ENCODE measurements around the gene CDH13. TPM values are rescaled to one million over a fixed set of nuclear protein-coding genes. Genes with fewer than 3 reads are reported as not detected.

The CDH13 gene
- total RNA-seq, 1 donor from 2014 or later: 14.3 TPM

DNA sequence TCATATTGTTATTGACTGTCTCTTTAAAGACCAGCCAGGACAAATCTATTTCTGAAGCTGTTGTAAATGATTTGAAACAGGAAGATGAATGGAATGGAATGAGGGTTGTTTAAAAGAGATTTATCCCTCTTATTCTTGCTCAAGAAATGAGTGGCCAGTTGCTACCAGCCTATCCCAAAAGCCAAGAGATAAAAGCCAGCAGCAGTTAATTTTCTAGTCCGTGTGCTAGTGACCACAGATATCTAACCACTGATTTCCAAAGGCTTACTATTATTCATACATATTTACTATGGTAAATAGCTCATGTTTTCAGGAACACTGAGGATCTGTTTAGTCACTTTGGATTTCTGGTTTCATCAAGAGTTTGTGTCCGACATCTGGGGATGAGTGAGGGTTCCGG, 105.7 kb downstream of the CDH13 start:
- DNase-seq (no peak), ATAC-seq (no peak)
- Histone ChIP-seq H3K27me3 (ENCODE audit: low read depth) (no peaks in the 10 kb centered on the region), H3K9me3 (peaks cover 8% of the 10 kb centered on the region), H3K36me3 (no peaks in the 10 kb centered on the region), H3K4me3 (no peak overlapping the region), H3K27ac (no peak overlapping the region), H3K4me1 (no peaks in the 10 kb centered on the region)
- TF ChIP-seq CTCF (IDR thresholded peaks at IDR 0.05): no peak
- intact Hi-C loops (cut with DNase I): no loop called here

- H3K27ac ChIP-seq: no peak overlapping the region
- intact Hi-C loops (cut with DNase I): no loop called here
- no peak overlapping the region for H3K4me3 ChIP-seq
- TF ChIP-seq CTCF (IDR thresholded peaks at IDR 0.05): no peak
- H3K4me1 ChIP-seq: no peaks in the 10 kb centered on the region
- H3K36me3 ChIP-seq: no peaks in the 10 kb centered on the region
- ATAC-seq (peak in 1 of 2 donors; percentile 15), DNase-seq (no peak)
- H3K27me3 ChIP-seq (ENCODE audit: low read depth): no peaks in the 10 kb centered on the region
- H3K9me3 ChIP-seq: no peaks in the 10 kb centered on the region
These were observed 108.4 kb downstream of the CDH13 start for GRCh38 chr16:82735186-82735585.

DNA sequence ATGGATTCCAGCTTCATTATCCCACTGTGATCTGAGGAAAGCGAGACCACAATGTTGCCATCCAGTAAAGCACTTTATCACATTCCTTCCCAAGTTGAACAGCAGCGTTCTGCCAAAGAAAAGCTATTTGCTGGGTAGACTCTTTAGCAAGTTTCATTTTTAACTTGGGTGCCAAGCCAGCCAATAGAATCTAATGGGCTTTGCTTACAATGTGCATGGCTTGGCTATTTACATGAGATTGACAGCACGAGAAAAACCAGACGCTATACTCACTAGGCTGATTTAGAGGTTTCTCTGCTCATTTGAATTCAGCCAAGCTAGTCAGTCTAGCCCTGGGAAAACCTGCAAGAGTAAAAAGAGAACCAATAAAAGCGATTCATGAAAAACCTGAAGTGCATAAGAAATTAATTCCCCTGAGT, 108.9 kb downstream of the CDH13 start:
- TF ChIP-seq CTCF (IDR thresholded peaks at IDR 0.05): no peak
- DNase-seq (no peak), ATAC-seq (peak in 1 of 2 donors; percentile 44)
- Histone ChIP-seq H3K27ac (no peak overlapping the region), H3K36me3 (no peaks in the 10 kb centered on the region), H3K27me3 (ENCODE audit: low read depth) (no peaks in the 10 kb centered on the region), H3K9me3 (no peaks in the 10 kb centered on the region), H3K4me3 (no peak overlapping the region), H3K4me1 (no peaks in the 10 kb centered on the region)
- intact Hi-C loops (cut with DNase I): no loop called here

GRCh38 chr16:82736224-82736623, 109.5 kb downstream of the CDH13 start:
- Histone ChIP-seq H3K27me3 (ENCODE audit: low read depth) (no peaks in the 10 kb centered on the region), H3K36me3 (no peaks in the 10 kb centered on the region), H3K9me3 (no peaks in the 10 kb centered on the region), H3K27ac (no peak overlapping the region), H3K4me3 (no peak overlapping the region), H3K4me1 (no peaks in the 10 kb centered on the region)
- intact Hi-C loops (cut with DNase I): no loop called here
- ATAC-seq: no peak
- TF ChIP-seq CTCF (IDR thresholded peaks at IDR 0.05): no peak
- no peak for DNase-seq

DNA sequence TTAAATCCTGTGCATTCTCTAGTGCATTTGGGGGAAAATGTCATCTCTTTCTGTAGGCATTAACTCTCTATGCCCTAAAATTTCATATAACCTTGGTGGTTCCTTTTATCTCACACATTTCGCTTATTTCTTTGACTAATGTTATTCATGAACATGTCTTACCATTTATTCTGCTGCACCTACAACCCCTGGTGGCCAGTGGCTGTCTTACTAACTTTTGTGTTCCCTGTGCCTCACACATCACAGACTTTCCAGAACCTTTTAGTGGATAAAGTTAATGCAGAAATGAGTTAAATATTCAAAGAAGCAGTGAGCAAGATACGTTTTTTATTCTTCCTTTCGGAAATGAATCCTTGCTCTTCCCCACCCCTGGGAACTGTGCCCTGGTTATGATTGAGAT, 111.9 kb downstream of the CDH13 start:
- no peak for TF ChIP-seq CTCF (IDR thresholded peaks at IDR 0.05)
- no peak overlapping the region for H3K4me3 ChIP-seq
- H3K27ac ChIP-seq: no peak overlapping the region
- intact Hi-C loops (cut with DNase I): no loop called here
- H3K27me3 ChIP-seq (ENCODE audit: low read depth): no peaks in the 10 kb centered on the region
- DNase-seq: no peak
- H3K4me1 ChIP-seq: no peaks in the 10 kb centered on the region
- no peak for ATAC-seq
- H3K9me3 ChIP-seq: no peaks in the 10 kb centered on the region
- no peaks in the 10 kb centered on the region for H3K36me3 ChIP-seq

DNA sequence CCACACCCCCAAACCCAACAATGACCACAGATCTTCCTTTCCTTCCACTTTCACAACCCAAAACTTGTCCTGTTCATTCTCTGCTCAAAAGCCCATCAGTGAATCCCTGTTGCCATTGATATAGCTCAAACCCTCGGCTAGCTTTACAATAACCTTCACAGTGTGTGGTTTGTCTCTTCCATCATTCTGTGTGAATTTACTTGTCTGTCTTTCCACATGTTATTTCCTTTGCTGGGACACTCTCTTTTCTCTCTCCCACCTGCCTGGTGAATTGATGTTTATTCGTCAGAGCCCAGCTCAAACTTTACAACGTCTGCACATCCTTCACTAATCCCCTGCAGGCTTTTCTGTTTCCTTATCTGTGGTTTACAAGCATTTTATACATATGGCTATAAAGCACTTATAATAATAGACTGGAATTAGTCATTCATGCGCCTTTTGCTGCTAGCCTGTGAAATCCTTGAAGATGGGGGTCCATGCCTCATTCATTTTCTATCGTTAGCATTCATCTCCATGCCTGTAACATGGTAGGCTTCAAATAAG, 114.4 kb downstream of the CDH13 start:
- H3K9me3 ChIP-seq: no peaks in the 10 kb centered on the region
- no peaks in the 10 kb centered on the region for H3K4me1 ChIP-seq
- DNase-seq (no peak), ATAC-seq (no peak)
- no peaks in the 10 kb centered on the region for H3K27me3 ChIP-seq (ENCODE audit: low read depth)
- H3K27ac ChIP-seq: no peak overlapping the region
- TF ChIP-seq CTCF (IDR thresholded peaks at IDR 0.05): no peak
- H3K36me3 ChIP-seq: no peaks in the 10 kb centered on the region
- H3K4me3 ChIP-seq: no peak overlapping the region
- intact Hi-C loops (cut with DNase I): no loop called here
